GM12878 (cell line): ENCODE data around the gene MAD1L1. TPM values are rescaled to one million over a fixed set of nuclear protein-coding genes. Genes with fewer than 3 reads are reported as not detected.
"Not testable (repeated sequence)": the region's sequence is repeated elsewhere in the genome, so short reads cannot be mapped to it uniquely, and the experiment has no call there.

Experiments
- ATAC-seq: fragments of 200-7000 bp; cut with Tn5 transposase; 3 replicates; pipeline ENCODE4 v1.9.1; 2020; ENCODE audit warnings: mild to moderate bottlenecking, moderate library complexity
- BruUV-seq: library from RNA; stranded (reverse); fragments of 400-500 nt; replicated peaks from 2 replicates; lab custom pipeline; 2021; lab: Mats Ljungman, UMichigan
- CTCF ChIA-PET: fragments of 300-600 bp; sonication (Branson Sonifier 250); formaldehyde crosslinking; extraction: SDS; loops from one replicate; lab custom pipeline; 2021; ENCODE audit warnings: inconsistent platforms; lab: Yijun Ruan, JAX
- POLR2A ChIA-PET: fragments of 350-600 bp; formaldehyde crosslinking; extraction: SDS; loops from one replicate; lab custom pipeline; 2021; ENCODE audit warnings: inconsistent platforms; lab: Charles Lee
- RAD21 ChIA-PET: fragments of 300-600 bp; sonication (Branson Sonifier 250); formaldehyde crosslinking; loops from one replicate; lab custom pipeline; 2023; ENCODE audit warnings: antibody characterized with exemption; ENCODE audit not compliant: unreplicated experiment; lab: Charles Lee
- SMC1A ChIA-PET: fragments of 300-600 bp; sonication (Branson Sonifier 250); formaldehyde crosslinking; loops from one replicate; lab custom pipeline; 2023; ENCODE audit not compliant: unreplicated experiment, uncharacterized antibody; lab: Charles Lee
- DNase-seq: peaks from one replicate; pipeline ENCODE4 v3.0.0-alpha.2; 2011; ENCODE audit warnings: low read depth, low spot score
- FAIRE-seq: peaks from 3 replicates; lab custom pipeline; 2011; peaks lifted over from hg19 to GRCh38; lab: Jason Lieb, UNC
- H2AFZ ChIP-seq: 2 replicates; pipeline ENCODE4 v1.6.0; 2011; ENCODE audit warnings: low read depth, low read length, control low read depth; ENCODE audit not compliant: control insufficient read depth
- H3K27ac ChIP-seq: 2 replicates; pipeline ENCODE4 v1.5.1; 2011; ENCODE audit warnings: control low read depth; ENCODE audit not compliant: control insufficient read depth, insufficient read depth
- H3K27me3 ChIP-seq, 2 experiments: replicated peaks in 1 of 2; 2 replicates each; pipeline versions ENCODE4 v1.6.0 to v1.6.1; 2011; ENCODE audit warnings: low read length in 1 of 2; ENCODE audit not compliant: control insufficient read depth in 2 of 2, insufficient read depth in 2 of 2
- H3K36me3 ChIP-seq, 2 experiments: 2 replicates each; pipeline ENCODE4 v1.5.1; 2011; ENCODE audit warnings: low read length in 1 of 2; ENCODE audit not compliant: control insufficient read depth in 2 of 2, insufficient read depth in 2 of 2
- H3K4me1 ChIP-seq: 2 replicates; pipeline ENCODE4 v1.6.1; 2011; ENCODE audit warnings: mild to moderate bottlenecking, low read length, moderate library complexity, mixed read lengths; ENCODE audit not compliant: control insufficient read depth, insufficient read depth
- H3K4me2 ChIP-seq: 2 replicates; pipeline ENCODE4 v1.6.0; 2011; ENCODE audit warnings: control low read depth; ENCODE audit not compliant: control insufficient read depth, insufficient read depth
- H3K4me3 ChIP-seq: fragments of 200-600 bp; sonication (generic); 2 replicates; pipeline ENCODE4 v1.5.1; 2016
- H3K79me2 ChIP-seq: 2 replicates; pipeline ENCODE4 v1.6.0; 2011; ENCODE audit warnings: low read length; ENCODE audit not compliant: control insufficient read depth, insufficient read depth
- H3K9ac ChIP-seq: 2 replicates; pipeline ENCODE4 v1.8.0; 2011; ENCODE audit warnings: low read length, control low read depth, mixed read lengths; ENCODE audit not compliant: control insufficient read depth, insufficient read depth
- H3K9me3 ChIP-seq: replicated peaks from 3 replicates; pipeline ENCODE4 v1.5.1; 2011; ENCODE audit warnings: mild to moderate bottlenecking, low read length; ENCODE audit not compliant: control insufficient read depth, insufficient read depth
- H4K20me1 ChIP-seq: 2 replicates; pipeline ENCODE4 v1.6.0; 2011; ENCODE audit not compliant: control insufficient read depth, insufficient read depth
- WGBS: methylation state at CpG from one replicate; pipeline ENCODE4 v1.1.6; 2016; ENCODE audit warnings: low lambda C conversion rate; ENCODE audit not compliant: insufficient replicate concordance, insufficient coverage; ENCODE audit errors: missing lambda C conversion rate; 5-methylcytosine and 5-hydroxymethylcytosine counted together
- in situ Hi-C: fragments of 300-500 bp; cut with MboI; formaldehyde crosslinking; loops from 9 replicates; pipeline ENCODE4 v1.14.3; 2018; ENCODE audit warnings: mixed read lengths
- intact Hi-C: fragments of 100-400 bp; cut with micrococcal nuclease; formaldehyde crosslinking; loops from one replicate; pipeline ENCODE4 v1.14.2; 2022; ENCODE audit not compliant: unreplicated experiment
- polyA plus RNA-seq, 11 experiments: library from polyadenylated mRNA; depleted of rRNA in 4 of 11; unstranded in 6 of 11; stranded (reverse) in 5 of 11; fragments of >200 nt; fragmentation: Nextera tagmentation in 4 of 11; fragmentation: Illumina TruSeq in 1 of 11; extraction: Ambion mirVana in 4 of 11; extraction: Trizol in 1 of 11; gene quantifications; 1 replicate in 1 of 11; 2 replicates in 10 of 11; pipeline versions ENCODE4 v1.2.1 to v1.2.3, GENCODE V29; 2011 to 2016; ENCODE audit warnings: inconsistent platforms in 2 of 11, missing spikeins in 2 of 11, low read depth in 1 of 11
- total RNA-seq, 4 experiments: library from RNA; depleted of rRNA in 3 of 4; stranded (reverse); fragments of >200 nt in 3 of 4; fragmentation: Illumina TruSeq in 1 of 4; extraction: Trizol in 1 of 4; gene quantifications; 2 replicates each; pipeline versions ENCODE4 v1.2.1 to v1.2.3, GENCODE V29; 2013 to 2021

The MAD1L1 gene
- total and polyA plus RNA-seq, 10 of the 15 experiments (the other 5 are each of a cell fraction or from before 2014, with no cell fraction given), result 2.2 to 76.8 (median 38.3) TPM

DNA sequence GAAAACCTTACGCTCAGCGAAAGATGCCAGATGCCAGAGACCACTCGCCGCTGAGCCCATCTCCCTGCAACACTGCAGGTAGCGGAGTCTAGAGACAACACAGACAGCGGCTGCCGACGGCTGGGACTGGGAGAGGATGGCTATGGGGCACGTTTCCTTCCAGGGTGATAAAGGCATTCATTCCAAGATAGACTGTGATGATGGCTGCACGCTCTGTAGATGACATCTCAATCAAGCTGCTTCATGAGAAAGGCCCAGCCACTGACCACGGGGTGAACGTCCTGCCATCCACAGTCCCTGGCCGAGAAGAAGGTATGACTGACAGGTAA is 394.2 kb downstream of the MAD1L1 start:
- in situ Hi-C loops, H3K4me2 ChIP-seq, CTCF ChIA-PET, SMC1A ChIA-PET, H3K4me3 ChIP-seq, RAD21 ChIA-PET, H3K9ac ChIP-seq, H3K27me3 ChIP-seq, POLR2A ChIA-PET, H3K79me2 ChIP-seq, H3K27ac ChIP-seq, H4K20me1 ChIP-seq, DNase-seq, H3K9me3 ChIP-seq, ATAC-seq, BruUV-seq, FAIRE-seq, intact Hi-C loops, H3K4me1 ChIP-seq, H2AFZ ChIP-seq, H3K36me3 ChIP-seq: not testable (repeated sequence)
- WGBS, result 90% methylated on average over 13 of the region's 13 CpGs

DNA sequence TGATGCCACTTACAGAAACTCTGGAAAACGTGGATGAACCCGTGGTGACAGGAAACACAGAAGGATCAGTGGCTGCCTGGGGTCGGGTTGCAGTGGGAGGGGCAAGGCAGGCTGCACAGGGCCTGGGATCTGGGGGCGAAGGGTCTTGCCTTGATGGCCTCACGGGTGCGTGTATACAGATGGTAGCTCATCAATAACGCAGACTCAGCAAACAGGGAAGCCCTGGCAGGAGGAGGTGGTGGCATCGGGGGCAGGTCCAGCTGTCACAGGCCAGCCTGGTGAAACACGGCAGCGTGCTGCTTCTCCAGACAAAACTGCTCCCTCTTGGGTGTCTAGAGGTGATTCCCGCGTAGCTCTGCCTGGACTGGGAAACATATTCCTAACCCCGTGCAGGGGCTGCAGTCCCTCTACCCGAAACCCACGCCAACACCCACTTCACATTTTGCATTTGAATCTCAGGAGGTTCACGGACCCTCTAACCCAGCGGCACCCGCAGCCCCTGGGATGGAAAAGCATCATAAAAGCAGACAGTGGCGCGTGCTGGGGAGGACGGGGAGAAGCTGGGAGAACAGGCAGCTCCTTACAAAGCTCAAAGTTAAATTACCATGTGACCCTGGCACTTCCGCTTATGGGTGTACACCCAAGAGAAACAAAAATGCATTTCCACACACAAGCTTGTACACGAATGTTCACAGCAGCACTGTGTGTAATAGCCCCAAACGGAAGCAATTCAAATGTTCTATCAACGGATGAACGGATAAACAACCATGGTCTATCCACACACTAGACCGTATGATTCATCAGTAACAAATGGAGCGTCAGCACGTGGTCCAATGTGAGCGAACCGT is 394.8 kb downstream of the MAD1L1 start:
- H4K20me1 ChIP-seq, RAD21 ChIA-PET, SMC1A ChIA-PET, H3K9ac ChIP-seq, H3K27me3 ChIP-seq, H3K4me1 ChIP-seq, in situ Hi-C loops, POLR2A ChIA-PET, H3K79me2 ChIP-seq, H3K4me2 ChIP-seq, FAIRE-seq, H3K4me3 ChIP-seq, BruUV-seq, DNase-seq, H3K36me3 ChIP-seq, ATAC-seq, H3K9me3 ChIP-seq, H2AFZ ChIP-seq, intact Hi-C loops, H3K27ac ChIP-seq, CTCF ChIA-PET: not testable (repeated sequence)
- WGBS, result 96% methylated on average over 31 of the region's 31 CpGs

DNA sequence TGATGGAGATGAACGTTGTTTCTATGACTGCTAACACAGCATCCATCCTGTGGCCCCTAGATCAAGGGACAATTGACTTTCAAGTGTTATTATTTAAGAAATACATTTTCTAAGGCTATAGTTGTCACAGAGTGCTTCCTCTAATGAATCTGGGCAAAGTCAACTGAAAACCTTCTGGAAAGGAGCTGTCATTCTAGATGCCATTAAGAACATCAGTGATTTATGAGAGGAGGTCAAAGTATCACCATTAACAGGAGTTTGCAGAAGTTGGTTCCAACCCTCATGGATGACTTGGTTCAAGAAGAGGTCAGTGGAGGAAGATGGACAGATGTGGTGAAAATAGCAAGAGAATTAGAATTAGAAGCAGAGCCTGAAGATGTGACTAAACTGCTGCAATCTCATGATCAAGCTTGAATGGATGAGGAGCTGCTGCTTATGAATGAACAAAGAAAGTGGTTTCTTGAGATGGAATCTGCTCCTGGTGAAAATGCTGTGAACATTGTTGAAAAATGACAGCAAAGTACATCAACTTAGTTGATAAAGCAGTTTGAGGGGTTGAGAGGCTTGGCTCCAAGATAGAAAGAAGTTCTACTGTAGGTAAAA is 400.7 kb downstream of the MAD1L1 start:
- intact Hi-C loops, CTCF ChIA-PET, BruUV-seq, H4K20me1 ChIP-seq, FAIRE-seq, in situ Hi-C loops, H2AFZ ChIP-seq, DNase-seq, H3K27me3 ChIP-seq, H3K9ac ChIP-seq, H3K4me2 ChIP-seq, ATAC-seq, SMC1A ChIA-PET, H3K27ac ChIP-seq, H3K79me2 ChIP-seq, H3K4me1 ChIP-seq, POLR2A ChIA-PET, H3K9me3 ChIP-seq, H3K4me3 ChIP-seq, RAD21 ChIA-PET, H3K36me3 ChIP-seq: not testable (repeated sequence)
- 91% methylated on average over 1 of the region's 1 CpG for WGBS

DNA sequence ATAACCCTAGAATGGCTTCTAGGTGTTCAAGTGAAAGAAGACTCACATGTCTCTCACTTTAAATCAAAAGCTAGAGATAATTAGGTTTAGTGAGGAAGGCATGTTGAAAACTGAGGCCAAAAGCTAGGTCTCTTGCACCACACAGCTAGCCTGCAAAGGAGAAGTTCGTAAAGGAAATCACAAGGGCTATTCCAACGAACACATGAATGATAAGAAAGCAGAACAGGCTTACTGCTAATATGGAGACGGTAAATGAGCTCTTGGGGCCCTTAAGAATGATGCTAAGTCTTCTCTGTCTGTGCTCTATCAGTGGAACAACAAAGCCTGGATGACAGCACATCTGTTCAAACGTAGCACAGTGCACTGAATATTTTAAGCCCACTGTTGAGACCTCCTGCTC is 401.3 kb downstream of the MAD1L1 start:
- H3K9me3 ChIP-seq, SMC1A ChIA-PET, H3K79me2 ChIP-seq, RAD21 ChIA-PET, H3K4me1 ChIP-seq, intact Hi-C loops, FAIRE-seq, POLR2A ChIA-PET, BruUV-seq, H3K36me3 ChIP-seq, H3K4me2 ChIP-seq, in situ Hi-C loops, H3K27me3 ChIP-seq, ATAC-seq, H3K9ac ChIP-seq, H3K4me3 ChIP-seq, H3K27ac ChIP-seq, H2AFZ ChIP-seq, H4K20me1 ChIP-seq, DNase-seq, CTCF ChIA-PET: not testable (repeated sequence)
- WGBS, result 79% methylated on average over 4 of the region's 4 CpGs
